GM12878 (cell line): ENCODE data around the gene CCIN. TPM values are rescaled to one million over a fixed set of nuclear protein-coding genes. Genes with fewer than 3 reads are reported as not detected.

Experiments
- ATAC-seq: fragments of 200-7000 bp; cut with Tn5 transposase; 3 replicates; pipeline ENCODE4 v1.9.1; 2020; ENCODE audit warnings: mild to moderate bottlenecking, moderate library complexity
- BruUV-seq: library from RNA; stranded (reverse); fragments of 400-500 nt; replicated peaks from 2 replicates; lab custom pipeline; 2021; lab: Mats Ljungman, UMichigan
- CTCF ChIA-PET: fragments of 300-600 bp; sonication (Branson Sonifier 250); formaldehyde crosslinking; extraction: SDS; loops from one replicate; lab custom pipeline; 2021; ENCODE audit warnings: inconsistent platforms; lab: Yijun Ruan, JAX
- POLR2A ChIA-PET: fragments of 350-600 bp; formaldehyde crosslinking; extraction: SDS; loops from one replicate; lab custom pipeline; 2021; ENCODE audit warnings: inconsistent platforms; lab: Charles Lee
- RAD21 ChIA-PET: fragments of 300-600 bp; sonication (Branson Sonifier 250); formaldehyde crosslinking; loops from one replicate; lab custom pipeline; 2023; ENCODE audit warnings: antibody characterized with exemption; ENCODE audit not compliant: unreplicated experiment; lab: Charles Lee
- SMC1A ChIA-PET: fragments of 300-600 bp; sonication (Branson Sonifier 250); formaldehyde crosslinking; loops from one replicate; lab custom pipeline; 2023; ENCODE audit not compliant: unreplicated experiment, uncharacterized antibody; lab: Charles Lee
- DNase-seq: peaks from one replicate; pipeline ENCODE4 v3.0.0-alpha.2; 2011; ENCODE audit warnings: low read depth, low spot score
- FAIRE-seq: peaks from 3 replicates; lab custom pipeline; 2011; peaks lifted over from hg19 to GRCh38; lab: Jason Lieb, UNC
- H2AFZ ChIP-seq: 2 replicates; pipeline ENCODE4 v1.6.0; 2011; ENCODE audit warnings: low read depth, low read length, control low read depth; ENCODE audit not compliant: control insufficient read depth
- H3K27ac ChIP-seq: 2 replicates; pipeline ENCODE4 v1.5.1; 2011; ENCODE audit warnings: control low read depth; ENCODE audit not compliant: control insufficient read depth, insufficient read depth
- H3K27me3 ChIP-seq, 2 experiments: replicated peaks in 1 of 2; 2 replicates each; pipeline versions ENCODE4 v1.6.0 to v1.6.1; 2011; ENCODE audit warnings: low read length in 1 of 2; ENCODE audit not compliant: control insufficient read depth in 2 of 2, insufficient read depth in 2 of 2
- H3K36me3 ChIP-seq, 2 experiments: 2 replicates each; pipeline ENCODE4 v1.5.1; 2011; ENCODE audit warnings: low read length in 1 of 2; ENCODE audit not compliant: control insufficient read depth in 2 of 2, insufficient read depth in 2 of 2
- H3K4me1 ChIP-seq: 2 replicates; pipeline ENCODE4 v1.6.1; 2011; ENCODE audit warnings: mild to moderate bottlenecking, low read length, moderate library complexity, mixed read lengths; ENCODE audit not compliant: control insufficient read depth, insufficient read depth
- H3K4me2 ChIP-seq: 2 replicates; pipeline ENCODE4 v1.6.0; 2011; ENCODE audit warnings: control low read depth; ENCODE audit not compliant: control insufficient read depth, insufficient read depth
- H3K4me3 ChIP-seq: fragments of 200-600 bp; sonication (generic); 2 replicates; pipeline ENCODE4 v1.5.1; 2016
- H3K79me2 ChIP-seq: 2 replicates; pipeline ENCODE4 v1.6.0; 2011; ENCODE audit warnings: low read length; ENCODE audit not compliant: control insufficient read depth, insufficient read depth
- H3K9ac ChIP-seq: 2 replicates; pipeline ENCODE4 v1.8.0; 2011; ENCODE audit warnings: low read length, control low read depth, mixed read lengths; ENCODE audit not compliant: control insufficient read depth, insufficient read depth
- H3K9me3 ChIP-seq: replicated peaks from 3 replicates; pipeline ENCODE4 v1.5.1; 2011; ENCODE audit warnings: mild to moderate bottlenecking, low read length; ENCODE audit not compliant: control insufficient read depth, insufficient read depth
- H4K20me1 ChIP-seq: 2 replicates; pipeline ENCODE4 v1.6.0; 2011; ENCODE audit not compliant: control insufficient read depth, insufficient read depth
- BACH1 ChIP-seq: fragments of 450-650 bp; IDR thresholded peaks from 2 replicates; pipeline ENCODE4 v1.6.1; 2017; ENCODE audit warnings: mild to moderate bottlenecking, borderline replicate concordance
- GATAD2B ChIP-seq: fragments of 450-650 bp; conservative IDR thresholded peaks from 2 replicates; pipeline ENCODE4 v1.6.1; 2017; ENCODE audit warnings: low read depth, mild to moderate bottlenecking, moderate library complexity
- KDM1A ChIP-seq: fragments of 200-600 bp; sonication (generic); IDR thresholded peaks from 2 replicates; pipeline ENCODE4 v1.6.1; 2016; ENCODE audit warnings: borderline replicate concordance
- MYB ChIP-seq: fragments of 150-350 bp; IDR thresholded peaks from 2 replicates; pipeline ENCODE4 v1.6.1; 2014; ENCODE audit warnings: mild to moderate bottlenecking, low read depth, low read length, borderline replicate concordance
- NR2C1 ChIP-seq: fragments of 450-650 bp; IDR thresholded peaks from 2 replicates; pipeline ENCODE4 v1.6.1; 2017; ENCODE audit warnings: antibody characterized with exemption, mild to moderate bottlenecking, moderate library complexity
- SMARCA5 ChIP-seq: fragments of 450-650 bp; IDR thresholded peaks from 2 replicates; pipeline ENCODE4 v1.6.1; 2017; ENCODE audit warnings: mild to moderate bottlenecking
- SMC3 ChIP-seq: IDR thresholded peaks from 2 replicates; pipeline ENCODE4 v1.6.1; 2011; ENCODE audit warnings: low read length, improper control_type of control experiment, borderline replicate concordance
- TCF7 ChIP-seq: IDR thresholded peaks from 2 replicates; pipeline ENCODE4 v1.6.1; 2014; ENCODE audit warnings: antibody characterized with exemption, borderline replicate concordance
- WRNIP1 ChIP-seq: IDR thresholded peaks from 2 replicates; pipeline ENCODE4 v1.6.1; 2011; ENCODE audit warnings: low read depth, low read length, improper control_type of control experiment, borderline replicate concordance
- YY1 ChIP-seq: IDR thresholded peaks from 2 replicates; pipeline ENCODE4 v1.6.1; 2011; ENCODE audit warnings: low read depth, mild to moderate bottlenecking, low read length
- WGBS: methylation state at CpG from one replicate; pipeline ENCODE4 v1.1.6; 2016; ENCODE audit warnings: low lambda C conversion rate; ENCODE audit not compliant: insufficient replicate concordance, insufficient coverage; ENCODE audit errors: missing lambda C conversion rate; 5-methylcytosine and 5-hydroxymethylcytosine counted together
- in situ Hi-C: fragments of 300-500 bp; cut with MboI; formaldehyde crosslinking; loops from 9 replicates; pipeline ENCODE4 v1.14.3; 2018; ENCODE audit warnings: mixed read lengths
- intact Hi-C: fragments of 100-400 bp; cut with micrococcal nuclease; formaldehyde crosslinking; loops from one replicate; pipeline ENCODE4 v1.14.2; 2022; ENCODE audit not compliant: unreplicated experiment
- polyA plus RNA-seq, 11 experiments: library from polyadenylated mRNA; depleted of rRNA in 4 of 11; unstranded in 6 of 11; stranded (reverse) in 5 of 11; fragments of >200 nt; fragmentation: Nextera tagmentation in 4 of 11; fragmentation: Illumina TruSeq in 1 of 11; extraction: Ambion mirVana in 4 of 11; extraction: Trizol in 1 of 11; gene quantifications; 1 replicate in 1 of 11; 2 replicates in 10 of 11; pipeline versions ENCODE4 v1.2.1 to v1.2.3, GENCODE V29; 2011 to 2016; ENCODE audit warnings: inconsistent platforms in 2 of 11, missing spikeins in 2 of 11, low read depth in 1 of 11
- total RNA-seq, 4 experiments: library from RNA; depleted of rRNA in 3 of 4; stranded (reverse); fragments of >200 nt in 3 of 4; fragmentation: Illumina TruSeq in 1 of 4; extraction: Trizol in 1 of 4; gene quantifications; 2 replicates each; pipeline versions ENCODE4 v1.2.1 to v1.2.3, GENCODE V29; 2013 to 2021
- TF ChIP-seq, protein P1 (sequence below): fragments of 450-650 bp; IDR thresholded peaks from 2 replicates; pipeline ENCODE4 v1.6.1; 2017; ENCODE audit warnings: mild to moderate bottlenecking, low read depth, inconsistent platforms; ENCODE audit not compliant: poor library complexity, severe bottlenecking
- TF ChIP-seq, protein P2 (sequence below): IDR thresholded peaks from 2 replicates; pipeline ENCODE4 v1.6.1; 2012; ENCODE audit warnings: low read length, inconsistent platforms

The CCIN gene
- total and polyA plus RNA-seq, 10 of the 15 experiments (the other 5 are each of a cell fraction or from before 2014, with no cell fraction given), result not detected

DNA sequence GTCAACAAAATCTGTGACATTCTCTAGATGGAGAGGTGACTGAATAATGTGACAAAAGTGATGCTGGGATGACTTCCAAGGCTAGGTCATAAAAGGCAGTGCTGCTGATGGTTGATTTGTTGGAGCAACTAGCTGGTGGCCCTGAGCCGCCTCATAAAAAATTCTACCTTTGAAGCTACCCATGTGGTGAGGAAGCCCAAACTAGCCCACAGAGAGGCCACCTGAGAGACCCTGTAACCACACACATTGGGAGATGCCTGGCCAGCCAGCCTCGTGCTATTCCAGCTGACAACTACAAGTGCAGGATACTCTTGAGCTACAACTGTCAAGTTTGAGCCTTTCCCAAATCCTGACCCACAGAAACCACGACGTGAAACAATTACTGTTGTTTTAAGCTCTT, 44.2 kb downstream of the CCIN start (continued):
- TF ChIP-seq, protein P1, sequence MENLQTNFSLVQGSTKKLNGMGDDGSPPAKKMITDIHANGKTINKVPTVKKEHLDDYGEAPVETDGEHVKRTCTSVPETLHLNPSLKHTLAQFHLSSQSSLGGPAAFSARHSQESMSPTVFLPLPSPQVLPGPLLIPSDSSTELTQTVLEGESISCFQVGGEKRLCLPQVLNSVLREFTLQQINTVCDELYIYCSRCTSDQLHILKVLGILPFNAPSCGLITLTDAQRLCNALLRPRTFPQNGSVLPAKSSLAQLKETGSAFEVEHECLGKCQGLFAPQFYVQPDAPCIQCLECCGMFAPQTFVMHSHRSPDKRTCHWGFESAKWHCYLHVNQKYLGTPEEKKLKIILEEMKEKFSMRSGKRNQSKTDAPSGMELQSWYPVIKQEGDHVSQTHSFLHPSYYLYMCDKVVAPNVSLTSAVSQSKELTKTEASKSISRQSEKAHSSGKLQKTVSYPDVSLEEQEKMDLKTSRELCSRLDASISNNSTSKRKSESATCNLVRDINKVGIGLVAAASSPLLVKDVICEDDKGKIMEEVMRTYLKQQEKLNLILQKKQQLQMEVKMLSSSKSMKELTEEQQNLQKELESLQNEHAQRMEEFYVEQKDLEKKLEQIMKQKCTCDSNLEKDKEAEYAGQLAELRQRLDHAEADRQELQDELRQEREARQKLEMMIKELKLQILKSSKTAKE, result no peak
- no peak for TF ChIP-seq WRNIP1
- no peak for TF ChIP-seq BACH1
- no peak for TF ChIP-seq YY1
- TF ChIP-seq SMARCA5, result no peak
- TF ChIP-seq GATAD2B, result no peak
- TF ChIP-seq, protein P2, sequence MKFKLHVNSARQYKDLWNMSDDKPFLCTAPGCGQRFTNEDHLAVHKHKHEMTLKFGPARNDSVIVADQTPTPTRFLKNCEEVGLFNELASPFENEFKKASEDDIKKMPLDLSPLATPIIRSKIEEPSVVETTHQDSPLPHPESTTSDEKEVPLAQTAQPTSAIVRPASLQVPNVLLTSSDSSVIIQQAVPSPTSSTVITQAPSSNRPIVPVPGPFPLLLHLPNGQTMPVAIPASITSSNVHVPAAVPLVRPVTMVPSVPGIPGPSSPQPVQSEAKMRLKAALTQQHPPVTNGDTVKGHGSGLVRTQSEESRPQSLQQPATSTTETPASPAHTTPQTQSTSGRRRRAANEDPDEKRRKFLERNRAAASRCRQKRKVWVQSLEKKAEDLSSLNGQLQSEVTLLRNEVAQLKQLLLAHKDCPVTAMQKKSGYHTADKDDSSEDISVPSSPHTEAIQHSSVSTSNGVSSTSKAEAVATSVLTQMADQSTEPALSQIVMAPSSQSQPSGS, result no peak
- TF ChIP-seq KDM1A, result no peak
- no peak for TF ChIP-seq TCF7
- no peak for TF ChIP-seq SMC3
- no peak for TF ChIP-seq NR2C1
- TF ChIP-seq, all 136 proteins: peak for 0

DNA sequence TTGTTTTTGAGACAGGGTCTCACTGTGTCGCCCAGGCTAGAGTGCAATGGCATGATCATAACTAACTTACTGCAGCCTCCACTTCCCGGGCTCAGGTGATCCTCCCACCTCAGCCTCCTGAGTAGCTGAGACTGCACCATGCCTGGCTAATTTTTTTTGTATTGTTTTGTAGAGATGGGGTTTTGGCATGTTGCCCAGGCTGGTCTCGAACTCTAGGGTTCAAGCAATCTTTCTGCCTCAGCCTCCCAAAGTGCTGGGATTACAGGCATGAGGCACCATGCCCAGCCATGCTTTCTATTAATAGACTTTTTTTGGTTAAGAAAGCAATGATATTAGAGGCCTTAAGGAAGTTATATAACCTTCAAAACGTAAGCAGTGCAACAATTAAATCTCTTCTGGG, 44.8 kb downstream of the CCIN start:
- Histone ChIP-seq H3K27me3 (no peaks in the 10 kb centered on the region), H3K4me3 (no peak overlapping the region), H4K20me1 (peaks cover 12% of the 10 kb centered on the region; the same call in 1 of the 2 replicates), H3K36me3 (peaks cover 17 to 41% of the 10 kb centered on the region in 2 experiments), H3K4me1 (no peaks in the 10 kb centered on the region), H3K27ac (no peak overlapping the region), H2AFZ (no peak overlapping the region), H3K9me3 (no peaks in the 10 kb centered on the region), H3K79me2 (0 out of 2 replicates have a peak, but pooled peaks cover 1% of the 10 kb centered on the region), H3K4me2 (no peak overlapping the region), H3K9ac (no peak overlapping the region)
- ATAC-seq, result no peak
- BruUV-seq, result no TSS peak
- intact Hi-C loops (no loop called here), in situ Hi-C loops (no loop called here)
- ChIA-PET SMC1A (interaction anchor here (0.7 kb wide), 1 partner anchor 130 kb away, joined by 3 read pairs; no protein-coding TSS in a partner anchor), POLR2A (no interaction called here), CTCF (no interaction called here), RAD21 (no interaction called here)
- FAIRE-seq, result no peak
- 86% methylated on average over 4 of the region's 4 CpGs for WGBS
- no peak for DNase-seq
- TF ChIP-seq MYB, result no peak
